K562 (cell line): ENCODE results near the gene EYA4. TPM values are rescaled to one million over a fixed set of nuclear protein-coding genes. Genes with fewer than 3 reads are reported as not detected.

ENCODE experiments used
- ATAC-seq: fragments of 200-7000 bp; cut with Tn5 transposase; 3 replicates; pipeline ENCODE4 v1.9.1; 2020; ENCODE audit warnings: moderate library complexity
- BruUV-seq: library from RNA; stranded (reverse); fragments of 400-500 nt; replicated peaks from 2 replicates; lab custom pipeline; 2021; lab: Mats Ljungman, UMichigan
- CTCF ChIA-PET: fragments of 300-600 bp; formaldehyde crosslinking; extraction: SDS; loops from one replicate; lab custom pipeline; 2021; ENCODE audit warnings: low intra/inter-chr PET ratio; lab: Yijun Ruan, JAX
- POLR2A ChIA-PET: fragments of 300-600, 350-650 bp; sonication (Branson Sonifier 250); formaldehyde crosslinking; extraction: SDS; loops from one replicate; lab custom pipeline; 2021; ENCODE audit warnings: antibody characterized with exemption, inconsistent platforms; lab: Yijun Ruan, JAX
- DNase-seq, 4 experiments: peaks; one replicate each; pipeline versions ENCODE4 v3.0.0 to v3.0.0-alpha.2; 2011 to 2018; ENCODE audit warnings: low spot score in 3 of 4, mixed read lengths in 3 of 4; ENCODE audit errors: extremely low read depth in 1 of 4
- FAIRE-seq: peaks from 2 replicates; lab custom pipeline; 2011; peaks lifted over from hg19 to GRCh38; lab: Jason Lieb, UNC
- H2AFZ ChIP-seq: 2 replicates; pipeline ENCODE4 v1.6.0; 2011; ENCODE audit warnings: low read depth, low read length, control low read depth, inconsistent platforms
- H3K27ac ChIP-seq: fragments of 200-600 bp; 3 replicates; pipeline ENCODE4 v1.8.0; 2011; ENCODE audit warnings: low read depth, mild to moderate bottlenecking, control low read depth, inconsistent platforms, low read length, moderate library complexity, mixed read lengths; ENCODE audit errors: extremely low read depth
- H3K27me3 ChIP-seq, 2 experiments: fragments of 300-600 bp in 1 of 2; 2 replicates in 1 of 2; 3 replicates in 1 of 2; pipeline versions ENCODE4 v1.6.0 to v1.8.0; 2011; ENCODE audit warnings: inconsistent platforms in 2 of 2, low read length in 2 of 2, mild to moderate bottlenecking in 1 of 2, mixed read lengths in 1 of 2, moderate library complexity in 1 of 2; ENCODE audit not compliant: control insufficient read depth in 2 of 2, insufficient read depth in 2 of 2
- H3K36me3 ChIP-seq: fragments of 300-600 bp; 3 replicates; pipeline ENCODE4 v1.8.0; 2011; ENCODE audit warnings: mild to moderate bottlenecking, low read length, inconsistent platforms; ENCODE audit not compliant: control insufficient read depth, insufficient read depth
- H3K4me1 ChIP-seq, 2 experiments: fragments of 200-600 bp in 1 of 2; replicated peaks in 1 of 2; 2 replicates in 1 of 2; 3 replicates in 1 of 2; pipeline versions ENCODE4 v1.5.1 to v1.8.0; 2011; ENCODE audit warnings: inconsistent platforms in 2 of 2, low read length in 2 of 2, mild to moderate bottlenecking in 1 of 2, mixed read lengths in 1 of 2, moderate library complexity in 1 of 2; ENCODE audit not compliant: control insufficient read depth in 2 of 2, insufficient read depth in 2 of 2
- H3K4me2 ChIP-seq: 2 replicates; pipeline ENCODE4 v1.6.1; 2011; ENCODE audit warnings: low read length, control low read depth, inconsistent platforms, mixed read lengths; ENCODE audit not compliant: insufficient read depth
- H3K4me3 ChIP-seq: fragments of 200-600 bp; sonication (generic), shearing (Covaris generic); 2 replicates; pipeline ENCODE4 v1.5.1; 2016; ENCODE audit warnings: control low read depth, inconsistent platforms
- H3K79me2 ChIP-seq: fragments of 200-600 bp; 3 replicates; pipeline ENCODE4 v1.8.0; 2011; ENCODE audit warnings: low read length, inconsistent platforms; ENCODE audit not compliant: control insufficient read depth, insufficient read depth
- H3K9ac ChIP-seq, 2 experiments: 2 replicates each; pipeline versions ENCODE4 v1.6.0 to v1.6.1; 2011; ENCODE audit warnings: low read depth in 2 of 2, low read length in 2 of 2, control low read depth in 1 of 2, inconsistent platforms in 1 of 2, mild to moderate bottlenecking in 1 of 2, mixed read lengths in 1 of 2; ENCODE audit not compliant: insufficient read depth in 1 of 2
- H3K9me1 ChIP-seq: one replicate; pipeline ENCODE4 v1.6.0; 2011; ENCODE audit warnings: inconsistent platforms, mild to moderate bottlenecking, low read length, moderate library complexity; ENCODE audit not compliant: control insufficient read depth, insufficient read depth
- H3K9me3 ChIP-seq: replicated peaks from 2 replicates; pipeline ENCODE4 v1.5.1; 2011; ENCODE audit warnings: low read depth, low read length, inconsistent platforms; ENCODE audit not compliant: control insufficient read depth, insufficient read depth
- H4K20me1 ChIP-seq: replicated peaks from 2 replicates; pipeline ENCODE4 v1.6.1; 2011; ENCODE audit warnings: low read length, inconsistent platforms, mixed read lengths; ENCODE audit not compliant: control insufficient read depth, insufficient read depth
- BCL6 ChIP-seq: fragments of 250-450 bp; sonication (Bioruptor Pico); IDR thresholded peaks from 2 replicates; pipeline ENCODE4 v1.4.0; 2020
- EZH2 ChIP-seq: IDR thresholded peaks from 2 replicates; pipeline ENCODE4 v1.6.1; 2012; ENCODE audit warnings: low read depth, mild to moderate bottlenecking, inconsistent platforms, low read length, borderline replicate concordance
- GABPA ChIP-seq: fragments of 200-800 bp; sonication (Bioruptor generic); conservative IDR thresholded peaks from 2 replicates; pipeline ENCODE4 v1.6.1; 2016; ENCODE audit warnings: low read depth, missing genetic modification characterization, missing compliant biosample characterization
- JUNB ChIP-seq: fragments of 450-650 bp; formaldehyde crosslinking; conservative IDR thresholded peaks from 2 replicates; pipeline ENCODE4 v1.4.0; 2020; ENCODE audit warnings: mild to moderate bottlenecking
- PML ChIP-seq: IDR thresholded peaks from 2 replicates; pipeline ENCODE4 v1.6.1; 2012; ENCODE audit warnings: low read length, inconsistent platforms
- SMAD4 ChIP-seq: fragments of 250-450 bp; sonication (Bioruptor Pico); conservative IDR thresholded peaks from 2 replicates; pipeline ENCODE4 v1.8.0; 2021; ENCODE audit warnings: inconsistent platforms, mild to moderate bottlenecking, moderate library complexity
- SRSF1 ChIP-seq: fragments of 200-400 bp; formaldehyde crosslinking; IDR thresholded peaks from 2 replicates; pipeline ENCODE4 v1.6.1; 2017; ENCODE audit warnings: mild to moderate bottlenecking, low read depth, low read length, moderate library complexity
- TEAD2 ChIP-seq: fragments of 450-650 bp; IDR thresholded peaks from 2 replicates; pipeline ENCODE4 v1.6.1; 2016; ENCODE audit warnings: missing genetic modification characterization, control low read depth, missing compliant biosample characterization
- ZKSCAN1 ChIP-seq: fragments of 150-350 bp; IDR thresholded peaks from 2 replicates; pipeline ENCODE4 v1.6.1; 2016; ENCODE audit warnings: low read depth, low read length
- ZNF707 ChIP-seq: fragments of 250-450 bp; sonication (Bioruptor Pico); conservative IDR thresholded peaks from 2 replicates; pipeline ENCODE4 v1.8.0; 2022; ENCODE audit warnings: inconsistent platforms, mild to moderate bottlenecking, moderate library complexity
- WGBS: fragments of 100-300 bp; shearing (Covaris generic); methylation state at CpG from one replicate; pipeline ENCODE4 v1.1.6; 2016; ENCODE audit warnings: low coverage, mixed read lengths; ENCODE audit not compliant: insufficient coverage; ENCODE audit errors: missing lambda C conversion rate; 5-methylcytosine and 5-hydroxymethylcytosine counted together
- in situ Hi-C: fragments of 300-500 bp; cut with MboI; formaldehyde crosslinking; loops from 4 replicates; pipeline ENCODE4 v1.15.0; 2018; ENCODE audit warnings: inconsistent platforms, mixed read lengths
- intact Hi-C: fragments of 100-400 bp; cut with micrococcal nuclease; formaldehyde crosslinking; loops from 2 replicates; pipeline ENCODE4 v1.14.2; 2022
- polyA plus RNA-seq, 8 experiments: library from polyadenylated mRNA; depleted of rRNA in 4 of 8; stranded (reverse) in 5 of 8; unstranded in 3 of 8; fragments of >200 nt; fragmentation: Nextera tagmentation in 2 of 8; fragmentation: Illumina TruSeq in 1 of 8; extraction: Ambion mirVana in 2 of 8; extraction: Trizol in 1 of 8; gene quantifications; 2 replicates each; pipeline versions ENCODE4 v1.2.1 to v1.2.3, GENCODE V29; 2011 to 2014; ENCODE audit warnings: inconsistent platforms in 1 of 8, missing spikeins in 1 of 8
- total RNA-seq, 7 experiments: library from RNA; depleted of rRNA in 6 of 7; stranded (reverse); fragments of >200 nt in 6 of 7; fragmentation: Illumina TruSeq in 2 of 7; extraction: Trizol in 2 of 7; gene quantifications; 2 replicates each; pipeline versions ENCODE4 v1.2.1 to v1.2.3, GENCODE V29; 2011 to 2021; ENCODE audit warnings: low replicate concordance in 1 of 7
- TF ChIP-seq, protein P1 (sequence below), 2 experiments: fragments of 450-650 bp in 1 of 2; sonication (generic) in 1 of 2; formaldehyde crosslinking in 1 of 2; IDR thresholded peaks; 2 replicates each; pipeline versions ENCODE4 v1.7.1 to v1.9.0; 2016 to 2022; ENCODE audit warnings: inconsistent platforms in 1 of 2, mild to moderate bottlenecking in 1 of 2, missing genetic modification reagents in 1 of 2
- TF ChIP-seq, protein P2 (sequence below): fragments of 250-450 bp; sonication (Bioruptor Pico); IDR thresholded peaks from 2 replicates; pipeline ENCODE4 v1.4.0; 2020; ENCODE audit warnings: mild to moderate bottlenecking, moderate library complexity, borderline replicate concordance

Gene EYA4
- total and polyA plus RNA-seq, 9 of the 15 experiments (the other 6 are each of a cell fraction or from before 2014, with no cell fraction given): 0.03 to 0.04 TPM; not detected in 7

DNA sequence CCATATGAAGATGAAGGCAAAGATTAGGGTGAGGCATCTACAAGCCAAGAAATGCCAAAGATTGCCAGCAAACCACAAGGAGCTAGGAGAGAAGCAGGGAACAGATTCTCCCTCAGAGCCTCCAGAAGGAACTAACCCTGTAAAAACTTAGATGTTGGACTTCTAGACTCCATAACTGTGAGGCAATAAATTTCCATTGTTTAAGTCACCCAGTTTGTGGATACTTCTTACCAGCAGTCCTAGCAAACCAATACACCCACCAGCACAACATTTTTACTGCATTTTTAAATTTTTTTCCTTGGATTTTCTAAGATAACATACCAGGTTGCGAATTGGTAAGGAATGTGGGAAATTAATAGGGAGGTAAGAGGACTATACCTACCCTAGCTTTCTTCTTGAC, 47.8 kb upstream of the EYA4 start:
- no TSS peak for BruUV-seq
- TF ChIP-seq, protein P1, sequence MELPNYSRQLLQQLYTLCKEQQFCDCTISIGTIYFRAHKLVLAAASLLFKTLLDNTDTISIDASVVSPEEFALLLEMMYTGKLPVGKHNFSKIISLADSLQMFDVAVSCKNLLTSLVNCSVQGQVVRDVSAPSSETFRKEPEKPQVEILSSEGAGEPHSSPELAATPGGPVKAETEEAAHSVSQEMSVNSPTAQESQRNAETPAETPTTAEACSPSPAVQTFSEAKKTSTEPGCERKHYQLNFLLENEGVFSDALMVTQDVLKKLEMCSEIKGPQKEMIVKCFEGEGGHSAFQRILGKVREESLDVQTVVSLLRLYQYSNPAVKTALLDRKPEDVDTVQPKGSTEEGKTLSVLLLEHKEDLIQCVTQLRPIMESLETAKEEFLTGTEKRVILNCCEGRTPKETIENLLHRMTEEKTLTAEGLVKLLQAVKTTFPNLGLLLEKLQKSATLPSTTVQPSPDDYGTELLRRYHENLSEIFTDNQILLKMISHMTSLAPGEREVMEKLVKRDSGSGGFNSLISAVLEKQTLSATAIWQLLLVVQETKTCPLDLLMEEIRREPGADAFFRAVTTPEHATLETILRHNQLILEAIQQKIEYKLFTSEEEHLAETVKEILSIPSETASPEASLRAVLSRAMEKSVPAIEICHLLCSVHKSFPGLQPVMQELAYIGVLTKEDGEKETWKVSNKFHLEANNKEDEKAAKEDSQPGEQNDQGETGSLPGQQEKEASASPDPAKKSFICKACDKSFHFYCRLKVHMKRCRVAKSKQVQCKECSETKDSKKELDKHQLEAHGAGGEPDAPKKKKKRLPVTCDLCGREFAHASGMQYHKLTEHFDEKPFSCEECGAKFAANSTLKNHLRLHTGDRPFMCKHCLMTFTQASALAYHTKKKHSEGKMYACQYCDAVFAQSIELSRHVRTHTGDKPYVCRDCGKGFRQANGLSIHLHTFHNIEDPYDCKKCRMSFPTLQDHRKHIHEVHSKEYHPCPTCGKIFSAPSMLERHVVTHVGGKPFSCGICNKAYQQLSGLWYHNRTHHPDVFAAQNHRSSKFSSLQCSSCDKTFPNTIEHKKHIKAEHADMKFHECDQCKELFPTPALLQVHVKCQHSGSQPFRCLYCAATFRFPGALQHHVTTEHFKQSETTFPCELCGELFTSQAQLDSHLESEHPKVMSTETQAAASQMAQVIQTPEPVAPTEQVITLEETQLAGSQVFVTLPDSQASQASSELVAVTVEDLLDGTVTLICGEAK (IDR thresholded peaks at IDR 0.05): no peak
- TF ChIP-seq, protein P1 (CRISPR knock-in tag; IDR thresholded peaks at IDR 0.05): no peak
- TF ChIP-seq TEAD2 (no peak), GABPA (tag) (no peak), PML (no peak), EZH2 (no peak), ZKSCAN1 (no peak), BCL6 (CRISPR knock-in tag) (no peak), JUNB (CRISPR knock-in tag) (no peak), SMAD4 (no peak), ZNF707 (CRISPR knock-in tag) (no peak), SRSF1 (no peak)
- TF ChIP-seq, protein P2, sequence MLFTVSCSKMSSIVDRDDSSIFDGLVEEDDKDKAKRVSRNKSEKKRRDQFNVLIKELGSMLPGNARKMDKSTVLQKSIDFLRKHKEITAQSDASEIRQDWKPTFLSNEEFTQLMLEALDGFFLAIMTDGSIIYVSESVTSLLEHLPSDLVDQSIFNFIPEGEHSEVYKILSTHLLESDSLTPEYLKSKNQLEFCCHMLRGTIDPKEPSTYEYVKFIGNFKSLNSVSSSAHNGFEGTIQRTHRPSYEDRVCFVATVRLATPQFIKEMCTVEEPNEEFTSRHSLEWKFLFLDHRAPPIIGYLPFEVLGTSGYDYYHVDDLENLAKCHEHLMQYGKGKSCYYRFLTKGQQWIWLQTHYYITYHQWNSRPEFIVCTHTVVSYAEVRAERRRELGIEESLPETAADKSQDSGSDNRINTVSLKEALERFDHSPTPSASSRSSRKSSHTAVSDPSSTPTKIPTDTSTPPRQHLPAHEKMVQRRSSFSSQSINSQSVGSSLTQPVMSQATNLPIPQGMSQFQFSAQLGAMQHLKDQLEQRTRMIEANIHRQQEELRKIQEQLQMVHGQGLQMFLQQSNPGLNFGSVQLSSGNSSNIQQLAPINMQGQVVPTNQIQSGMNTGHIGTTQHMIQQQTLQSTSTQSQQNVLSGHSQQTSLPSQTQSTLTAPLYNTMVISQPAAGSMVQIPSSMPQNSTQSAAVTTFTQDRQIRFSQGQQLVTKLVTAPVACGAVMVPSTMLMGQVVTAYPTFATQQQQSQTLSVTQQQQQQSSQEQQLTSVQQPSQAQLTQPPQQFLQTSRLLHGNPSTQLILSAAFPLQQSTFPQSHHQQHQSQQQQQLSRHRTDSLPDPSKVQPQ (CRISPR knock-in tag): no peak

More for the DNA sequence above, 47.8 kb upstream of the EYA4 start:
- POLR2A ChIA-PET: no interaction called here
- DNase-seq (no peak), ATAC-seq (no peak), FAIRE-seq (no peak)
- Histone ChIP-seq H3K27ac (no peak overlapping the region), H3K27me3 (no peaks in the 10 kb centered on the region), H3K4me2 (no peak overlapping the region), H3K9ac (no peak overlapping the region), H3K9me3 (no peaks in the 10 kb centered on the region), H4K20me1 (no peaks in the 10 kb centered on the region), H3K4me1 (no peaks in the 10 kb centered on the region), H3K79me2 (no peaks in the 10 kb centered on the region), H3K4me3 (no peak overlapping the region), H2AFZ (no peak overlapping the region), H3K9me1 (no peaks in the 10 kb centered on the region), H3K36me3 (no peaks in the 10 kb centered on the region)
- in situ Hi-C loops (no loop called here), intact Hi-C loops (no loop called here)
- WGBS: 0% methylated on average over 1 of the region's 1 CpG
- CTCF ChIA-PET: no interaction called here
